Measurements from ENCODE around the gene OR6C75. TPM values are rescaled to one million over a fixed set of nuclear protein-coding genes. Genes with fewer than 3 reads are reported as not detected.

The OR6C75 gene
- total and polyA plus RNA-seq, 2 experiments from 2014 or later: not detected

GRCh38 chr12:55407866-55408265, 45.1 kb downstream of the OR6C75 start:
- H3K4me3 Mint-ChIP-seq: no peak overlapping the region
- H3K4me2 ChIP-seq: no peak overlapping the region
- H3K27me3 ChIP-seq (ENCODE audit: insufficient read depth): no peaks in the 10 kb centered on the region
- no peaks in the 10 kb centered on the region; the same call in 2 of the 3 replicates for H3K9me3 Mint-ChIP-seq
- no peaks in the 10 kb centered on the region for H3K4me1 ChIP-seq (ENCODE audit: insufficient read depth)
- peaks cover 2% of the 10 kb centered on the region for H3K27me3 Mint-ChIP-seq (ENCODE audit: insufficient read depth, low read depth, poor library complexity)
- H3K27ac Mint-ChIP-seq: no peak overlapping the region; the same call in 1 of the 2 replicates
- no peak overlapping the region for H3K27ac ChIP-seq (ENCODE audit: low read depth)
- no peaks in the 10 kb centered on the region for H3F3A ChIP-seq (replicated peaks; ENCODE audit: low read depth)
- H3K36me3 ChIP-seq (ENCODE audit: insufficient read depth): no peaks in the 10 kb centered on the region
- no peaks in the 10 kb centered on the region for H3K79me2 ChIP-seq (replicated peaks; ENCODE audit: insufficient read depth)
- DNase-seq (ENCODE audit: low spot score) (no peak), ATAC-seq (no peak)
- no peak overlapping the region for H3K4me3 ChIP-seq
- H2AFZ ChIP-seq: no peak overlapping the region
- H4K20me1 ChIP-seq (replicated peaks; ENCODE audit: insufficient read depth): no peaks in the 10 kb centered on the region
- TF ChIP-seq NANOG (IDR thresholded peaks at IDR 0.05; ENCODE audit: borderline replicate concordance) (no peak), EZH2phosphoT487 (IDR thresholded peaks at IDR 0.05; ENCODE audit: unreplicated experiment) (no peak), ZNF331 (CRISPR knock-in tag; IDR thresholded peaks at IDR 0.05; ENCODE audit: low read depth) (no peak), ZNF114 (CRISPR knock-in tag; IDR thresholded peaks at IDR 0.05) (no peak), EZH2 (IDR thresholded peaks at IDR 0.05; ENCODE audit: low read depth, unreplicated experiment) (no peak), ETS1 (IDR thresholded peaks at IDR 0.05) (no peak), ZNF462 (CRISPR knock-in tag; IDR thresholded peaks at IDR 0.05) (no peak), JUNB (IDR thresholded peaks at IDR 0.05; ENCODE audit: unreplicated experiment) (no peak), STAT1 (IDR thresholded peaks at IDR 0.05; ENCODE audit: unreplicated experiment) (no peak), CREB1 (CRISPR knock-in tag; IDR thresholded peaks at IDR 0.05; ENCODE audit: low read depth) (no peak), REST (IDR thresholded peaks at IDR 0.05; ENCODE audit: unreplicated experiment) (no peak), POLR2AphosphoS5 (IDR thresholded peaks at IDR 0.05; ENCODE audit: low read depth) (no peak), CTCF (conservative IDR thresholded peaks at IDR 0.05; ENCODE audit: low read depth in 2 of 2) (no peak)
- no peaks in the 10 kb centered on the region for H3K36me3 Mint-ChIP-seq (ENCODE audit: low read depth)
- no peaks in the 10 kb centered on the region for H3K4me1 Mint-ChIP-seq
- no peaks in the 10 kb centered on the region for H3K9me2 ChIP-seq (ENCODE audit: insufficient read depth)
